Measurements from ENCODE around the gene PVR. TPM values are rescaled to one million over a fixed set of nuclear protein-coding genes. Genes with fewer than 3 reads are reported as not detected.

PVR gene
- total RNA-seq, 6 donors from 2014 or later: 40.5 to 89.7 (median 44.2) TPM

DNA sequence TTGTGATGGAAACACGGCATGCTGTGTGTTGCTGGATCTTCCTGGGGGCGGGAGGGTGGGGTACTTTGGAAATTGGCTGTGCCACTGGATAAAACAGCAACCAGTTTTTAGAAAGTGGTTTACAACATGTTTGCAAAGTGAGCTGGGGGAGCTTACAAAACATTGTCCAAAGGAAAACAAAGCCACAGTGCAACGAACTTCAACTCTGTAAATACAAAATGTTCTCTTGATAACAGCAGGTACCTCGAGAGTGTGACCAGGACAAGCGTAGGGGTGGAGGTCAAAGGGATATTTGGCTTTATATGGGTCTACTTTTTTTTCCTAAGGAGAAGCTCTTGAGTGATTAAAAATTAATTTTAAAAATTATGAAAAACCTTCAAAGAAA is 27.9 kb upstream of the PVR start:
- DNase-seq: no peak
- Histone ChIP-seq H3K27me3 (no peaks in the 10 kb centered on the region), H3K9me3 (no peaks in the 10 kb centered on the region), H3K27ac (peak overlapping the region in 3 of 4 donors; percentile 30 to 35 (median 32)), H3K4me3 (no peak overlapping the region), H3K4me1 (peaks cover 0 to 27% (median 7%) of the 10 kb centered on the region in 4 donors), H3K36me3 (no peaks in the 10 kb centered on the region)
- whole genome bisulfite sequencing, 2 donors: 30 to 31% methylated on average over 5 of the region's 5 CpGs
- ATAC-seq (ENCODE audit: low FRiP score in 2 of 2): no peak
- no peak for TF ChIP-seq POLR2A (IDR thresholded peaks at IDR 0.05)
- TF ChIP-seq, protein P1, sequence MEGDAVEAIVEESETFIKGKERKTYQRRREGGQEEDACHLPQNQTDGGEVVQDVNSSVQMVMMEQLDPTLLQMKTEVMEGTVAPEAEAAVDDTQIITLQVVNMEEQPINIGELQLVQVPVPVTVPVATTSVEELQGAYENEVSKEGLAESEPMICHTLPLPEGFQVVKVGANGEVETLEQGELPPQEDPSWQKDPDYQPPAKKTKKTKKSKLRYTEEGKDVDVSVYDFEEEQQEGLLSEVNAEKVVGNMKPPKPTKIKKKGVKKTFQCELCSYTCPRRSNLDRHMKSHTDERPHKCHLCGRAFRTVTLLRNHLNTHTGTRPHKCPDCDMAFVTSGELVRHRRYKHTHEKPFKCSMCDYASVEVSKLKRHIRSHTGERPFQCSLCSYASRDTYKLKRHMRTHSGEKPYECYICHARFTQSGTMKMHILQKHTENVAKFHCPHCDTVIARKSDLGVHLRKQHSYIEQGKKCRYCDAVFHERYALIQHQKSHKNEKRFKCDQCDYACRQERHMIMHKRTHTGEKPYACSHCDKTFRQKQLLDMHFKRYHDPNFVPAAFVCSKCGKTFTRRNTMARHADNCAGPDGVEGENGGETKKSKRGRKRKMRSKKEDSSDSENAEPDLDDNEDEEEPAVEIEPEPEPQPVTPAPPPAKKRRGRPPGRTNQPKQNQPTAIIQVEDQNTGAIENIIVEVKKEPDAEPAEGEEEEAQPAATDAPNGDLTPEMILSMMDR (IDR thresholded peaks at IDR 0.05): no peak
- no peak for TF ChIP-seq POLR2AphosphoS5 (IDR thresholded peaks at IDR 0.05)
- TF ChIP-seq EP300 (IDR thresholded peaks at IDR 0.05): no peak

DNA sequence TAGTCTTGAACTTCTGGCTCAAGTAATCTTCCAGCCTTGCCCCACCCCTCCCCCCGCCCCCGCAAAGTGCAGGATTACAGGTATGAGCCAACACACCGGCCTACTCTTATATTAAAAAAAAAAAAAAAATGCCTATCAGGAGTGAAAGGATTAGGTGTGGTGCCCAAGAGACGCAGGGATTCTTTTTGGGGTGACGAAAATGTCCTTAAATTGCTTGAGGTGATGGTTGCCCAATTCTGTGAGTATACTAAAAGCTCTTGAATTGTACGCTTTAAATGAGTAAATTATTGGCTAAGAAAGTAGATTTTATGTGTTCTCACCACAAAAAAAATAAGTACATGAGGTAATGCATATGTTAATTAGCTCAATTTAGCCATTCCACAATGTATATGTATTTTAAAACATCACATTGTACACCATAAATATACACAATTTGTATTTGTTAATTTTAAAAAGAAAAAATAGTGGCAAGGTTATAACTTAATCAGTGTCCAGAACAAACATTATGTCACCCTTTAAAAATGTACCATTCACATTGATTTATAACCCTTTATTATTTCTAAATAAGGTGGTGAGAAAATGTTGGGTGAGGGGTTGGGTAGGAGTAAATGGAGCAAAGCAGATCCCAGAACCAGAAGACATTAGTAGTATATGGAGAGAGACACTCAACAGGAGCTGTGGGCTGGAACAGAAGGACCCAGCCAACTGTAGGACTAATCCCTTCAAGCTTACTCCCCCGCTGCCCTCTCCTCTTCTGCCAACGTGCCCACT is 26.4 kb upstream of the PVR start:
- no peaks in the 10 kb centered on the region for H3K27me3 ChIP-seq
- H3K4me1 ChIP-seq: peaks cover 0 to 17% (median 7%) of the 10 kb centered on the region in 4 donors
- WGBS, 2 donors: 64 to 82% methylated on average over 8 of the region's 8 CpGs
- H3K9me3 ChIP-seq: no peaks in the 10 kb centered on the region
- no peak for ATAC-seq (ENCODE audit: low FRiP score in 2 of 2)
- H3K36me3 ChIP-seq: no peaks in the 10 kb centered on the region
- H3K4me3 ChIP-seq: no peak overlapping the region
- TF ChIP-seq POLR2AphosphoS5 (IDR thresholded peaks at IDR 0.05): no peak
- peak overlapping the region in 1 of 4 donors; percentile 43 for H3K27ac ChIP-seq
- no peak for DNase-seq

DNA sequence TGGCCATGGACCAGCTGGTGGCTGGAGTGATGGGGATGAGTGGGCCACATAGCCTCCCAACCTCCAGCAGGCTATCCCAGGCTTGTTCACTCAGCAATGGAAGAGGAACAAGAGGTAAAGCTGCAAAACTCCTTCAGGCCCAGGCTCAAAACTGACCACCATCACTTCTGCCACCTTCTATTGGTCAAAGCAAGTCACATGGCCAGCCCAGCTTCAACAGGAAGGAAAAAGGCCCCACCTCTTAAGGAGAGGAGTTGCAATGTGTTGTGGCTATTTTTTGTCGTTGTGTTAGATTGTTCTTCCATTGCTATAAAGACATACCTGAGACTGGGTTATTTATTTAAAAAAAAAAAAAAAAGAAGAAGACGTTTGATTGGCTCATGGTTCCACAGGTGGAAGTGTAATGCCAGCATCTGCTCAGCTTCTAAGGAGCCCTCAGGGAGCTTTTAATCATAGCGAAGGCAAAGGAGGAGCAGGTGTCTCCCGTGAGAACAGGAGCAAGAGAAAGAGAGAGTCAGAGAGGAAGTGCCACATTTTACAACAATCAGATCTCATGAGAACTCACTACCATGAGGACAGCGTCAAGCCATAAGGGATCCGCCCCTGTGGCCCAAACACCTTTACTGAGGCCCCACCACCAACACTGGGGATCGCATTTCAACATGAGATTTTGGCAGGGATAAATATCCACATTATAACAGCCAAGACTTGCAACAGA is 24.9 kb upstream of the PVR start:
- H3K36me3 ChIP-seq: no peaks in the 10 kb centered on the region
- H3K27me3 ChIP-seq: no peaks in the 10 kb centered on the region
- H3K4me1 ChIP-seq: peaks cover 2 to 21% (median 11%) of the 10 kb centered on the region in 4 donors
- 74 to 79% methylated on average over 7 of the region's 7 CpGs for WGBS, 2 donors
- H3K27ac ChIP-seq: no peak overlapping the region
- H3K9me3 ChIP-seq: no peaks in the 10 kb centered on the region
- ATAC-seq (ENCODE audit: low FRiP score in 2 of 2) (no peak), DNase-seq (no peak)
- H3K4me3 ChIP-seq: no peak overlapping the region
- TF ChIP-seq POLR2A (IDR thresholded peaks at IDR 0.05) (no peak), EP300 (IDR thresholded peaks at IDR 0.05) (no peak), POLR2AphosphoS5 (IDR thresholded peaks at IDR 0.05) (no peak)
- TF ChIP-seq, protein P1 (IDR thresholded peaks at IDR 0.05): no peak

DNA sequence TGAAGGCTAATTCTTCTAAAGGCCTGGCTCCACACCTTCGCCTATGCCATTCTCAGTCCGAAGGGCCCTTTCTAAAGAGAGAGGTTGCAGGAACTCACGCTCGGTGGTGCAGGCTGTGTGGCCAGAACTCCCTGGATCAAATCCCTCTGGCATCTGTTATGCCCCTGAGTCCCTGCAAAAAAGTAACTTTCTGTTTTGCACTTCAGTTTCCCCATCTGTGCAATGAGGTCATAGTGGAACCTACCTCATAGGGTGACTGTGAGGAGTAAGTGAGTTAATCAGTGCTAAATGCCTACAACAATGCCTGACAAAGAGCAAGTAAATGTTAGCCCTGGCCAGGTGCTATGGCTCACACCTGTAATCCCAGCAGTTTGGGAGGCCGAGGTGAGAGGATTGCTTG is 23.0 kb upstream of the PVR start:
- Histone ChIP-seq H3K27ac (no peak overlapping the region), H3K27me3 (no peaks in the 10 kb centered on the region), H3K4me3 (no peak overlapping the region), H3K4me1 (peaks cover 2 to 16% (median 8%) of the 10 kb centered on the region in 4 donors), H3K9me3 (no peaks in the 10 kb centered on the region), H3K36me3 (no peaks in the 10 kb centered on the region)
- DNase-seq (no peak), ATAC-seq (ENCODE audit: low FRiP score in 2 of 2) (no peak)
- WGBS, 2 donors: 67 to 94% methylated on average over 1 to 5 of the region's 5 CpGs
- TF ChIP-seq POLR2A (IDR thresholded peaks at IDR 0.05) (no peak), POLR2AphosphoS5 (IDR thresholded peaks at IDR 0.05) (no peak), EP300 (IDR thresholded peaks at IDR 0.05) (no peak)
- TF ChIP-seq, protein P1 (IDR thresholded peaks at IDR 0.05): no peak

DNA sequence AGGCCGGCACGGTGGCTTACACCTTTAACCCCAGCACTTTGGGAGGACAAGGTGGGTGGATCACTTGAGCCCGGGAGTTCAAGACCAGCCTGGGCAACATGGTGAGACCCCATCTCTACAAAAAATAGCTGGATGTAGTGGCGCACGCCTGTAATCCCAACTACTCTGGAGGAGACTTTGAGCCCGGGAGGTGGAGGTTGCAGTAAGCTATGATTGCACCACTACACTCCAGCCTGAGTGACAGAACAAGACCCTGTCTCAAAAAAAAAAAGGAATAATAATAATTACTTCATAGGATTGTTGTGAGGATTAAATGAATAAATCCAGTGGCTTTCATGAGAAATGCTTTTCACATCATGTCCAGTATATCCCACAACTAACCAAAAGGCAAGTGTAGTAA is 22.3 kb upstream of the PVR start:
- Histone ChIP-seq H3K4me1 (peaks cover 2 to 12% (median 5%) of the 10 kb centered on the region in 4 donors), H3K27me3 (no peaks in the 10 kb centered on the region), H3K9me3 (no peaks in the 10 kb centered on the region), H3K36me3 (no peaks in the 10 kb centered on the region), H3K27ac (no peak overlapping the region), H3K4me3 (no peak overlapping the region)
- no peak for DNase-seq
- WGBS, 2 donors: 79 to 92% methylated on average over 6 of the region's 6 CpGs
- ATAC-seq (ENCODE audit: low FRiP score in 2 of 2): no peak
- TF ChIP-seq, protein P1 (IDR thresholded peaks at IDR 0.05): no peak
- TF ChIP-seq POLR2AphosphoS5 (IDR thresholded peaks at IDR 0.05) (no peak), EP300 (IDR thresholded peaks at IDR 0.05) (no peak), POLR2A (IDR thresholded peaks at IDR 0.05) (no peak)
